Measurements from ENCODE around the gene TPM4.
"Not testable (repeated sequence)": the region's sequence is repeated elsewhere in the genome, so short reads cannot be mapped to it uniquely, and the experiment has no call there.

Gene TPM4

DNA sequence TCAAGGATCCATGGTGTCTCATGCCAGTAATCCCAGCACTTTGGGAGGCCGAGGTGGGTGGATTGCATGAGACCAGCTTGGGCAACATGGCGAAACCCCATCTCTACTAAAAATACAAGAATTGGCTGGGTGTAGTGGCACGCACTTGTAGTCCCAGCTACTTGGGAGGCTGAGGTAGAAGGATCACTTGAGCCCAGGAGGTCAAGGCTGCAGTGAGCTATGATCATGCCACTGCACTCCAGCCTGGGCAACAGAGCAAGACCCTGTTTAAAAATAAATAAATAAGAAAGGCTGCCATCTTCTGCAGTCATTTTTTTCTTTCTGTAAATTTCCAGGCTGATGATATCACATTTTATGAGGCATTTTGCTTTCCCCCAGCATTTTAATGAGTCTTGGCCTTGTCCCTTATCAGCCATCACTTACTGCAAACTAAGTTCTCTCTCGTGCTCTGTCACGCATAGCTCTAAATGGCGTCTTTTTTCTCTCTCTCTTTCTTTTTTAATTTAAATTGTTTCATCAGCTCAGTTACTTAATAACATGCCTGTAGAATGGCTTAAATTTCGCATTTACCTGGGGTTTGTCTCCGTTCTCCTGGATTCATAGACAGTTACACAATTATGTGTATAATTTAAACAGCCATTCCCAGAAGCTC is 23.1 kb downstream of the TPM4 start:
- DNase-seq = not testable (repeated sequence)

DNA sequence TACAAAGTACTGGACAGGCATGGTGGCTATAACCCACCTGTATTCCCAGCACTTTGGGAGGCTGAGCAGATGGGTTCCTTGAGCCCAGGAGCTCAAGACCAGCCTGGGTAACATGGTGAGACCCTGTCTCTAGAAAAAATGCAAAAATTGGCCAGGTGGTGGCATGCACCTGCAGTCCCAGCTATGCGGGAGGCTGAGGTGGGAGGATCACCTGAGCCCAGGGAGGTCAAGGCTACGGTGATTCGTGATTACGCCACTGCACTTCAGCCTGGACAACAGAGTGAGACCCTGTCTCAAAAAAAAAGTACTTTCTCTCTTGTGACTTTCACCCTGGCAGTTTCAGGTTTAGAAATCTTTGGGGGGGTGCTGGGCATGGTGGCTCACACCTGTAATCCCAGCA is 24.2 kb downstream of the TPM4 start:
- no peak for DNase-seq

DNA sequence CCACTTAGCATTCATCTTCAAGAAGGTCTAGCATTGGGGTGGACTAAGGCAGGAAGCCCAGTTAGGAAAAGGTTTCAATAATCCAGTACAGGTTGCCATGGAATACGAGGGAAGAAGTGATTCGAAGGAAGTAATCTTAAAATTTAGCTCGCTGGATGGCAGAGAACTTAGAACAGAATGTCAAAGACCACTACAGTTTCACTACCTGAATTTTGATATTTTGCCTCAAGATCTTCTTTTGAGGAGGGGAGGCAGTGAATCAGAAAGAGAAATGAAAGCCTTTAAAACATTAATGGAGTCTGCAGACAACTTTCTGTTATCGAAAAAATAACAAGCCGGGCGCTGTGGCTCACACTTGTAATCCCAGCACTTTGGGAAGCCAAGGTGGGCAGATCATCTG is 28.4 kb downstream of the TPM4 start:
- DNase-seq = no peak

DNA sequence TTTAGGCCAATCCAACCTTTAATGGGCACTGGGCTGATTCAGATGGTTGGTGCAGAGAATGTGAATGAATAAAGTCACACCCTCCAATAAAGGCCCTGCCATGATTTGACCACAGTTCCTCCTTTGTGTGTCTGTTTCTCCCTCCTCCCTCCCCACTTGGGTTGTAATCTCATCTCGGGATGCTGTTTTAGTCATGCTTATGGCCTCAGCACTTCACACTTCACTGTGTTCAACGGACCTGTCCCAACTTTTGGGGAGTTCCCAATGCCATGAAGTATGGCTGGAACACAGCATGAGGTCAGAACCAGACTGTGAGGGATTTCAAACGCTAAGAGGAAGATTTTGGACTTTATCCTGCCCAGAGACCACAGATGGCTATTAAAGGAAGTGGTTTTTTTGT is 29.8 kb downstream of the TPM4 start:
- DNase-seq = no peak

DNA sequence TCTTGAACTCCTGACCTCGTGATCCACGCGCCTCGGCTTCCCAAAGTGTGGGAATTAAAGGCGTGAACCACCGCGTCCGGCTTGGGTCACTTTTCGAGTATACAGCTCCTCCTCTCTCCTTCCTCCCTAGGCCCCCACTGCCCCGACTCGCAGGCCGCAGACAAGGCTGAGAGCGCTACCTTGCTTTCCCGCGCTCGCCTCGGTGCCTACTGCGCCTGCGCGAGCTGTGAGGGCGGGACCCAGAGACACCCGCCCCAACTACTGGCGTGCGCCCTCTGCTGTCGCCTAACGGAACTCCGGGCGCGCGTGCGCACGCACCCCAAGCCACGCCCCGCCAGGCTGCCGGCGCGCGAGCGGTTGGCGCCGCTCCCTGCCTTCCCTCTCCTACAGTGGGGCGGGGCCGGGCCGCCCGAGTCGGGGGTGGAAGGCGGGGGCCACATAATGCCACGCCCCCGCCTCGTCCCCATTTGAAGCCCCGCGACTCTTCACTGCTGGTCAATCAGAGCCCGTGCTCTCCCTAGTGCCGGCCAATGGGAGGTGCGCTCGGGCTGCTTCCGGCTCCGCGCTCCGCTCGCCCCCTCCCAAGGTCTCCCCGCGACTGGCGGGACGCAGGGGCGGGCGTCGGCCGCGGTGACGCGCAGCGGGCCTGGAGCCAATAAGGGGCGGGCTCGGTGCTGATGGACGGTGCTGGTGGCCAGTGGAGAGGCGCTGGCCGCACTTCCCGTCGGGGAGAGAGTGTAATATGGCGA is 35.0 kb downstream of the TPM4 start, which contains the start of gene RAB8A:
TSS of gene RAB8A (plus strand) at position 730 of the 749 bp plus-strand sequence. CDS start at position 743, 13 bp downstream.
- peak; percentile 99 for DNase-seq

DNA sequence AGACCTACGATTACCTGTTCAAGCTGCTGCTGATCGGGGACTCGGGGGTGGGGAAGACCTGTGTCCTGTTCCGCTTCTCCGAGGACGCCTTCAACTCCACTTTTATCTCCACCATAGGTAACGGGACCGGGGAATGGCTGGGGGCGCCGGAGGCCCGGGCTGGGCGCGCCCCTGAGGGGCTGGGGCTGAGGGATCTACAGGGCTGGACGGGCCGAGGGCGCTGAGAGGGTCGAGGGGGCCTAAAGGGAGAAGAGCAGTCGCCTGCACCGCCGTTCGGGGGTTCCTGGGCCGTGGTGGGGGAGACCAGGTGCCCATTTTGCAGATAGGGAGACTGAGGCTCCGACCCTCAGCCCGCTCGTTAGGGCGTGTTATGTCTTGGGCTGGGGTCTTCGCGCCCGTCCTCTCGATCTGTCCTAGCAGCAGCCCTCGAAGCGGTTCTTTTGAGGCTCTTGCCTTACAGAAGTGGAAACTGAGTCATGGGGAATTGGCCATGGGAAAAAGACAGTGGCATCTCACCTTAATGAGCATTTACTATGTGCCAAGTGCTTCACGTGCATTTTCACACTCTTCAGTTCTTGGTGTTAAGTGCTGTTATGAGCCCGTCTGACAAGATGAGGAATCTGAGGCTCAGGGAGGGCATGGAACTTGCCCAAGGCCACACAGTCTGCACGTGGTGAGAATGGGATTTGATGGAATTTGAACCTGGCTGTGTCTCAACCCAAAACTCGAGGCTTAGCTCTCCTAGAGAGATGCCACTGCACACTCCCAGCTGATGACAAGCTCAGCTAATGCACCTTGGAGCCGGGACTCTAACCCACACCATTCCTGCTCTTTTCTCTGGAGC is 35.8 kb downstream of the TPM4 start:
- DNase-seq = no peak

DNA sequence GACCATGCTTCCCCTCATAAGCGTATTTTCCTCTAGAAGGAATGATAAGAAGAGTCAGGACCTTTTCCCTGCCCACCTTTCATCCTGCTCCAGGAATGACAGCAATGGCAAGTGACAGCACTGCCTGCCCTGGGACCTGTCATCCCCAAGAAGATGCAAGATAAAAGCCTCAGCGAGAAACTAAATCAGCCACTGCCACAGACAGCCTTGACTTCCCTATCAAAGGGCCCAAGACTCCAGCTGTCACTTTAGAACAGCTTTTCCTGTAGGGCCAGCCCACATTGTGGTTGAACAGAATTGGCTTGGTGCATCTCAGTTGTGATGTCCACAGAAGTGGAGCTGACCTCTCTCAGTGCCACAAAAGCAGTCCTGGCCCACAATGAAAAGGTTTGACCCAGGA is 36.5 kb downstream of the TPM4 start:
- no peak for DNase-seq

DNA sequence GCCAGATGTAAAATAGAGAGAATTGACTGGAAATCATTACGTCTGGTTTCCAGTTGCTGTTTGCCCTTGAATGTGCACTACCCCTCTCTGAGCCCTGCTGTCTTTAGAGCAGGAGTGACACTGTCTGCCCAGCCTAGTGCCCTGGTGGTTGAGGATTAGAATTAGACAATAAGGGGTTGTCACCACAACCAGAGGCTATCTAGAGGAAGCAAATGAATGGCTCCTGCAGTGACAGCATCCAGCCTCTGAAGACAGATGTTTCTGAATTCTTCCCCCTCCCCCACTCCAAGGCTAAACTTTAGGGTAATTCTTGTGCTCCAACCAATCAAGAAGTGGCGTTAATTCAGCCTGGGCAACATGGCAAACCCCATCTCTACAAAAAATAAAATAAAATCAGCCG is 37.4 kb downstream of the TPM4 start:
- DNase-seq = no peak

DNA sequence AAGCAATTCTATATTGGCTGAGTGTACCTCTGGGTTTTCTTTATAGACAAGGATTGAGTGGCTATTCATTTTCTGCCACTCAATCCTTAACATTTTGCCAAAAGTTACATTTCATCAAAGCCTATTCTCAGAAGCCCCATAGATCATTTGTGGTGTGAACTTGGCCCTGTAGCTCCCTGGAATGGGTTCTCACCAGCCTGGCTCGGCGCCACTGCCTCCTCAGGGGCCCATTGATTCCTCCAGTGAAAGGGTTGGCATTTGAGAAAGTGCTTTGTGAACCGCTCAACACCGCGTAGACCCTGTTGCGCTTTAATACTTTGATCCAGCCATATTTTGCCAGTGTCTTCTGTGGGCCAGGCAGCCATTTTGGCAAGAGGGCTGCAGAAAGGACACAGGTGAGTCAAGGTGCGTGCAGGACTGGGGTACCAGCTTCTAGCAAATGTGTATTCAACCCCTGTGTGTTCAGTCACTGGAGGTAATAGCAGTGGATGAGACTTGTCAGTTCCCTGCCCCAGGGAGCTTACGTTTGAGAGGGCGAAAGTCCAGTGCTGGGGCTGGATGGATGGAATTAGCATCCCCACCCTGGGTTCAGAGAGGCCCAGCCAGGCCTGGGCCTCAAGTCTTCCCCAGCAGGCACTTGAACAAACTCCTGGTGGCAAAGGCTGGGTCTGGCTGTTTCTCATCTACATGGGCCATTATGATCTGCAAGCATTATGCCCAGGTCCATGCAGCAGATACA is 39.2 kb downstream of the TPM4 start:
- DNase-seq = no peak

DNA sequence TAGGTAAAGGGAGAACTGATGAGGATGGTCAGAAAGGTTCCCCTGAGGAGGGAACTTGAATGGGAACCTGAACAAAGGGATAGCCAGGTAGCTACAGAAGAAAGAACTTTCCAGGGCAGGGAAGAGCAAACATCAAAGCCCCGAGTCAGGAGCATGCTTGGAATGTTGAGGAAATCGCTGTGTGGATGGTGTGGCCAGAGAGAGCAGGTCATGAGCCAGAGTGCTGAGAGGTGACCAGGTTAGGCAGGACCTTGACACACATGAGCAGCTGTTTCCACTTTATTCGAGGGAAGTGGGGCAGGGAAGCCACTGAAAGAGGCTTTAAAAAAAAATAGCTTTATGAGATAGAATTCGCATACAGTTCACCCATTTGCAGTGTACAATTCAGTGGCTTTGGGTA is 39.8 kb downstream of the TPM4 start:
- DNase-seq = no peak

DNA sequence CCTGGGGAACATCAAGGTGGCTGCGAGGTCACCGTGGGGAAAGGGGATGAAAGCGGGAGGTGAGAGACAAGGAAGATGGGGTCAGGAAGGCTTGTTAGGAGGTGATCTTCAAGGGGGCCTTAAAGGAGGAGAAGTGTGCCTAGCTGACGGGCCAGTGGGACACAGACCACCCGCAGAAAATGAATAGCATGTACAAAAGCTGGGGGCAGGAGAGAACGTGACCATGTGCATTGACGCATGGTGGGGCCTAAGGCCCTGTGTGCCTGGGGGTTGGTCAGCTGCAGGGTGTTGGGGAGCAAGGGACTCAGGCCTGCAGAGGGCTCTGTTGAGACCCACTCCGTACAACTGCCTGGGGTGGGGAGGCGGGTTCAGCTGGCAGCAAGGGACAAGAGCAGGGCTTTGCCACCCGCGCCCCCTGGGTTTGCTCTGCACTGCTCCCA is 41.3 kb downstream of the TPM4 start:
- DNase-seq = no peak

DNA sequence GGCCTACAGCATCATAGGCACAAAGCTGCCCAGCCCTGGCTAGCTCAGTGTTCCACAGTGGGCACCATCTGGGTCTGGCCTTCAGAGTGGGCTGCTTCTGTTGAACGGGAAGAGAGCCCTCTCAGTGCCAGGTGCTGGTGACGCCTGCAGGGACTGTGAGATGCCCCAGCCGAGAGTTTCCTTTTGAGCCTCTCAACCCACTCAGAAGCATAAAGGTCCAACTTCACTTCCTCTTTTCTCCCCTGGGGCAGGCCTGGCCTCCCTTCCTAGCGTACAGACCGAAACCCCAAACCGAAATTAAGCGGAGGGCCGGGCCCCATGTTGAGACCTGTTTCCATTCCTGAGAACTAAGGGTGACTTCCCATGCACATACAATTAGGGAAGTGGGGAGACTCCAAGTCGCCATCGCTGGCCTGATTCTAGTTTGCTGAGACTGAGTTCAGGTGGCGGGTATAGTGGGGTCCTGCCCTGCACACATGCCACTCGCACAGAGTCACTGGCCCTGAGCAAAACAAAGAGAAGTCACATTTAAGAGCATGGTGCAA is 42.3 kb downstream of the TPM4 start:
- DNase-seq = no peak

DNA sequence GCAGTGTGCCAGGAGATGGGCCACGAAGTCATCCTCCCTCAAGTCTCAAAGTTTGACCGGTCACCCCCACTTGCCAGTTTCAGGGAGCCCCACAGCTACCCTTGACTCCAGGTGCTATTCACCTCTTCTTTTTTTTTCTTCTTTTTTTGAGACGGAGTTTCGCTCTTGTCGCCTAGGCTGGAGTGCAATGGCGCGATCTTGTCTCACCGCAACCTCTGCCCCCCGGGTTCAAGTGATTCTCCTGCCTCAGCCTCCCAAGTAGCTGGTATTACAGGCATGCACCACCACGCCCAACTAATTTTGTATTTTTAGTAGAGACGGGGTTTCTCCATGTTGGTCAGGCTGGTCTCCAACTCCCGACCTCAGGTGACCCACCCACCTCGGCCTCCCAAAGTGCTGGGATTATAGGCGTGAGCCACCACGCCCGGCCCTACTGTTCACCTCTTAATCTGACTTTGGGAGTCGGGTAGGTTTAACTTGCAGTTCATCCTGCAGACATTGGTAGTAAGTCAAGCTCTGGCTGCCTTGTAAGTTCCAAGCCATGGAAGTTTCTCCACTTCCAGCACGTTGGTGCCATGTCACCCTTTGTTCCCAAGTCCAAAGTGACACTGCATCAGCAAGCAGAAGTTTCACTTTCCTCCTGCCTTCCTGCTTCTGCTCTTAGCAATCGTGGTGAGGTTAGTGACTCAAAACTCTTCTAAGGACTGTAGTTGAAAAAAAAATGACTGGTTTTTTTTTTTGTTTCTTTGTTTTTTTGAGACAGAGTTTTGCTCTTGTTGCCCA is 43.0 kb downstream of the TPM4 start:
- DNase-seq = not testable (repeated sequence)

DNA sequence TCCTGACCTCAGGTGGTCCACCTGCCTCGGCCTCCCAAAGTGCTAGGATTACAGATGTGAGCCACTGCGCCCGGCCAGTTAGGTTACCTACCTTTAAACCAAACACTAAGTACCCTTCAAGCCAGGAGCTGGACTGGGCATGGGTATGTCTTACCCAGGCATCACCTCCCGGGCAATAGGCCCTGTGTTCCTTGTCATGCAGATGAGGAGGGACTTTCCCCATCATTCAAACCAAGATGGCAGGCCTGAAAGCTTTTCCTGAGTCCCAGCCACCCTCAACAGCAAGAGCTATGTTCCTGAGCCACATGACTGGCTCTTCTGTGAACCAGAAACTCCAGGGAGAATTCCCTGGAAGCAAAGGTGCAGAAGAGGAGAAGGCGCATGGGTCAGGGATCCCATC is 44.8 kb downstream of the TPM4 start:
- DNase-seq = no peak

DNA sequence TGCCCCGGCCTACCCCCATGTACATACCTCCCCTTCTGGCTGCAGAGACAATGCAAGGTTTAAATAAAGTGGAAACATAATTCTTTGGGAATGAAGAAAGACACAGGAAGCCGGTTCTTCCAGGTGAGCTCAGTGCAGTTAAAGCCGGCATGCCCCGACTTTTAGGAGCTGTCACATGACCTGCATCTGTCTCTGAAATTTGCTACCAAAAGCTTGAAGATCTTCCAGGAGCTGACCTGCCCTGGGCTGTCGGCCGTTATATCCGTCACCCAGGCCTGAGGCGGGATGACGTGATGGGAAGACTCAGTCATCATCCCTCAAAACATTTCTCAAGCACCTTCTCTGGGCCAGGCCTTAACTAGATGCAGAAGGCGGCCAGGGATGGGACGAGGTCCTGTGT is 45.7 kb downstream of the TPM4 start:
- DNase-seq = no peak

DNA sequence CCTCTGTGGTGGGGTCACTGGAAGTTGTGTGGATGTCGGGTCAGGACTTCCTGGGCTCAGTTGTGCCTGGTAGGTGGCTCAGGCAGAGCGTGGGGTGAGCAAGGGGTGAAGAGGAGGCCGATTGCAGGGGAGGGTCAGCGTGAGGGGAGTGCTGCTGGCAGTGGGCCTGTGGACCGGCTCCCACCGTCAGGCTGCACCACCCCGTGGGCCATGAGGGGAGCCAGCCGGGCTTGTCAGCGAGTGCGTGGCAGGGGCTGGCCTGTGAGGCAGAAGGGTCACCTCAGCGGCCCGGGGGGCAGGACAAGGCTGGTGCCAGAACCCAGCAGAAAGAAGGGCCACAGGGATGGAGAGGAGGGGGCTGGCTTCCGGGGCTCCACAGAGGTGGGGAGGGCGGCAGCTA is 48.7 kb downstream of the TPM4 start:
- no peak for DNase-seq

DNA sequence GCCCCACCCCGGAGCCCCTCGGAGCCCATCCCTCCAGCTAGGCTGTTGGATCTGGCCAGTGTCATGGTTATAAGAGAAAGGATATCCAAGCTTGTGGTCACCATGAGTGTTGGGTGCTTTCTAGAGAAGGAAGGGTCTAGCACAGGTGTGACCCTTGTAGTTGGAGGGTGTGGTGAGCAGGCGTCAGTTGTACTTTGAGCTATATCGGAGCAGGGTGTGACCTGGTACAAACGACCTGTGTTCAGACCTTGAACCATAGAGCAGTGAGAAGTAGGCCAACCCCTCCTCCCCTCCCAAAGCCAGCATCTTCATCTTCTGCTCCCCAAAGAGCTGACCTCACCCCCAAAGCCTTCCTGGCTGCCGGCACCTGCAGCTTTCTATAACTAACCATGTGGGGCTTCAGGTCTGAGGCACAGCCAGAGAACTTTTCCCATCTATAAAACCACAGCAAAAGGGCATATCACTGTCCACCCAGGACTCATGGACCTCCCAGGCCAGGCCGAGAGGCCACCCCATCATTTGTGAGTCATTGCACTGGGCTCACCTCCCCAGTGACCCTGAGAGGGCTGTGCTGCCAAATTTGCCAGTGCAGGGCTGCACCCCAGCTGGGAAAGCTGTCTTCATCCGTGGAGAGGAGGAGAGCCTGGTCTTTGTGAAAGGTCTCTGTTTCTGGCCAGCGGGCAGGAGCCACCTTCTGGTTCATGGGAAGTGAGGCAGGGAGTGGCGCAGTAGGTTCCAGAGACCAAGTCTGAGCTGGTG is 49.6 kb downstream of the TPM4 start:
- no peak for DNase-seq

DNA sequence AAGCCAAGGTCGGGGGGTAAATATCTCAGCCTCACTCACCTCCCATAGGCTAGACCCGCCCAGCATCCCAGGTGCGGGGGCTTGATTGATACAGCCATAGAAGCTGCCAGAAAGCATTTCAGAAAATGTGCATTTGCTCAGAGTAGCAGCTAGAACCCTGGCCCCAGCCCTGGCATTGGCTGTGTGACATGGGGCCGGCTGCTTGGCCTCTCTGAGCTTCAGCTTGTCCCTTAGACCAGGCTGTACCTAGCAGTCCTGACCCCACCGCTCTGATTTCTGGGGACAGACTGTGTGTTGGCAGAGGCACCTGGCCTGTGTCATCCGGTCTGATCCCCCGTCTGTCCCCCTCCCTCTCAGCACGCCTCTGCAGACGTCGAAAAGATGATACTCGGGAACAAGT is 50.8 kb downstream of the TPM4 start:
- no peak for DNase-seq

DNA sequence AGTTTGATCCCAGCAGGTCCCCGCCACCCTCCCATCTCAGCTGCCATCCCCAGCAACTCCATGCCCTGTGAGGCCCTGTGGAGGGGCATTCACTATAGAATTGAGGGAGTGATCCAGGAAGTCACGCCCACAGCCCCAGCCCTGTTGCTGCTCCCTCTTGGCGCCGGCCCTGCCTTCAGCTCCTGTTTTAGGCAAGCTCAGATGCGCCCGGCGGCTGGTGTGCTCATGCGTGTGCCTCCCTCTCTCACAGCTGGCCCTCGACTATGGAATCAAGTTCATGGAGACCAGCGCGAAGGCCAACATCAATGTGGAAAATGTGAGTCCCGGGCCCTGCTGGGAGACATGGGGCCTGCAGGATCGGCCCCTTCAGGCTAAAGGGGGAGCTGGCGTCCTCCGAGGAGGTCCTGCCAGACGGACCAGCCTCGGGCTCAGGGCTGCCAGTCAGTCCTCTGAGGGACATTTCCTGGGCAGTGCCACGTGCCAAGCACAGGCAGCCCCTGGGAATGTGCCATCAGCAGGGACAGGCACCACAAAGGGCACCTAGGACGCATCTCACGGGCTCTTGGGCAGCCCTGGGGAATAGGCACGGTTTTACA is 51.6 kb downstream of the TPM4 start:
- DNase-seq = no peak

DNA sequence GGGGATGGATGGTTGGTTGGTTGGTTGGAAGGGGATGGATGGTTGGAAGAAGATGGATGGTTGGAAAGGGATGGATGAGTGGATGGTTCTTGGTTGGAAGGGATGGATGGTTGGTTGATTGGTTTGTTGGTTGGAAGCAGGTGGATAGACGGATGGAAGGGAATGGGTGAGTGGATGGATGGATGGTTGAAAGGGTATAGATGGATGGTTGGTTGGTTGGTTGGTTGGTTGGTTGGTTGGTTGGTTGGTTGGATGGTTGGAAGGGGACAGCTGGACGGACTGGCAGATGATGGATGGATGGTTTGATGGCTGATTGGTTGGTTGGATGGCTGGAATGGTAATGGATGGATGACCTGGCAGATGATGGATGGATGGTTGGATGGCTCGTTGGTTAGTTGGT is 55.4 kb downstream of the TPM4 start:
- no peak for DNase-seq

DNA sequence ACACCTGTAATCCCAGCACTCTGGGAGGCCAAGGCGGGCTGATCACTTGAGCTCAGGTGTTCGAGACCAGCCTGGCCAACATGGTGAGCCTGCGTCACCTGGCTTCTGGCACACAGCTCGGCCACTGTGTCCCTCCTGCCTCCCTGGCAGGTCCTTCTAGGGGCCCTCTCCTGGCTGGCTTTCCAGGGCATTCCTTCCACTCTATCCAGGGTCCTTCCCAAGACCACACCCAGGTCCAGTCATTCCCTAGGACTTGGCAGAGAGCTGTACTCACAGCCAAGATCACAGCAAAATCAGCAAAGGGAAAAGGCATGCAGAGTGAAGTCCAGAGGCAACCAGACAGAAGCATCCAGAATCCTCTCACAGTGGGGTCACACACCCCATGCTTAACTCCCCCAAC is 57.5 kb downstream of the TPM4 start:
- DNase-seq = no peak
